ENCODE results near the gene MUC2.

Gene MUC2

DNA sequence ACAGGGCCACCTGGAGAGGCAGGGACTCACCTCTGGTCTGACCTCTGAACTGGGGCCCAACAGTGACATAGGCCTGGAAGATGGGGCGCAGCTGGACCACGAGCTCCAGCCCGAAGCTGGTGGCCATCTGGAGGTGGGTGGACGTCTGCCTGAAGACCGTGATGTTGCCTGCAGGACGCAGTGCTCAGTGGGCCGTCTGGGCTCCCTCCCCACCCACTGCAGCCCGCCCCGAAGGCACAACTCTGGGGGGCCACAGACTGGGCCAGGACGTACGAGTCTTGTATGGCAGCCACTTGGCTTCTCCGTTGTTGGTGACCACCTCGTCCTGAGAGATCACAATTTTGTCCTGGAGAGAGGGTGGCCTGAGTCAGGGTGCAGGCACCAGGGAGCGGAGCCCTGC is 46.1 kb upstream of the MUC2 start:
- DNase-seq (ENCODE audit: low read depth in 2 of 2) = no peak
- no peak for TF ChIP-seq CTCF (IDR thresholded peaks at IDR 0.05; ENCODE audit: low read depth, low read length)
- H3K4me3 ChIP-seq (replicated peaks in 1 of 2; ENCODE audit: low read depth in 2 of 2, low read length in 2 of 2) = no peak overlapping the region

DNA sequence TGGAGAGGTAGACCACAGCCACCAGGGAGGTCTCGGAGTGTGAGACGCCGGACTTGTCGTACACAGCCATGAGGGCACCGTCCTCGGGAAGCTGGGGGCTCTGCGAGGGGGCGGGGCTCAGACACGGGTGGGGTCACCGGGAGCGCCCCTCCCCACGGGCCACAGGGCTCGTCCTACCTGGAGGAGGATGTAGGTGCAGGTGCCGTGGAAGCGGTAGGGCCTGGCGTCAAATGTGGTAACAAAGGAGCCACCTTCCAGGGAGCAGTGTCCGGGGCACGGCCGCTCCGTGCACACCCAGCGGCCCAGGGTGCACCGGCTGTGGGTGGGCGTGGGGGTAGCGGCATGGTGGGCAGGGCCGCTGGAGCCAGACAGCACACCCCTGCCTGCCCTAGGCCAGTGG is 45.6 kb upstream of the MUC2 start:
- H3K4me3 ChIP-seq (replicated peaks in 1 of 2; ENCODE audit: low read depth in 2 of 2, low read length in 2 of 2) = no peak overlapping the region
- no peak for TF ChIP-seq CTCF (IDR thresholded peaks at IDR 0.05; ENCODE audit: low read depth, low read length)
- DNase-seq (ENCODE audit: low read depth in 2 of 2) = no peak

- no peak for DNase-seq (ENCODE audit: low read depth in 2 of 2)
- H3K4me3 ChIP-seq (replicated peaks in 1 of 2; ENCODE audit: low read depth in 2 of 2, low read length in 2 of 2) = no peak overlapping the region
- no peak for TF ChIP-seq CTCF (IDR thresholded peaks at IDR 0.05; ENCODE audit: low read depth, low read length)
Observed at GRCh38 chr11:1029654-1030053, 45.0 kb upstream of the MUC2 start.

DNA sequence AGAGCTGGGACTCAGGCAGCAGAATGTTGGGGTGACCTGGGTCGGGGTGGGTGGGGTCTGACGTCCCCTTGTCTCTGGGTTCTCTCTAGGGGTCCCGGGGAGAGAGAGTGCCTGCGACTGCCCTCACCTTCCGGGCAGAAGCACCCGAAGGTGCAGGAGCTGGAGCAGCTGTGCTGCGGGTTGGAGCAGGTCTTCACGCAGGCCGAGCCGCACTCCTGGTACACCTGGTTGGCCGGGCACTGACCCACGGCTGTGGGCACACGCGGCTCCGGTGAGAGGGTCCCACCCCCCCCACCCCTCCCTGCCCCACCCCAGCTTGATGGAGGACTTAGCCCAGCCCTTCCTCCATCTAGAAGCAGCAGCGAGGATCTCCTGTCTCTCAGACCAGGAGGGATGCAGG is 44.6 kb upstream of the MUC2 start:
- no peak for TF ChIP-seq CTCF (IDR thresholded peaks at IDR 0.05; ENCODE audit: low read depth, low read length)
- DNase-seq (ENCODE audit: low read depth in 2 of 2) = no peak

DNA sequence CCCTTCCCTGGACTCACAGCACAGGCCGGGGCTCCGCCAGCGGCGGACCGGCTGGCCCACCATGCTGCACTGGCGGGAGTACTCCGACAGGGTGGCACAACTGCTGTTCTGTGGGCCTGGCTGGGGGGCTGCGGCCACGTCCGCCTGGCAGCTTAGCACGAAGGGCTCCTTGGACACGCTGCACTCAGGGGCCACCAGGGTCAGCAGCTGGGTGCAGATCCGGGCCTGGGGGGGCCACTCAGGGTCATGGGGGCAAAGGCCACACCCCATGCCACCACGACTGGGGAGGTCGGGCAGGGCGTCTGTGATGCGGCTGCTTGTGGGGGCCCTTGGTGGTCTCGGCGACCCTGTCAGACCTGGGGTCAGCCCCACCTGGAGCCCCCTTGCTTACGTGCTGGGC is 44.1 kb upstream of the MUC2 start:
- no peak for TF ChIP-seq CTCF (IDR thresholded peaks at IDR 0.05; ENCODE audit: low read depth, low read length)
- H3K4me3 ChIP-seq (replicated peaks in 1 of 2; ENCODE audit: low read depth in 2 of 2, low read length in 2 of 2) = no peak overlapping the region
- DNase-seq (ENCODE audit: low read depth in 2 of 2) = no peak

More for the DNA sequence above, 44.6 kb upstream of the MUC2 start:
- no peak overlapping the region for H3K4me3 ChIP-seq (replicated peaks in 1 of 2; ENCODE audit: low read depth in 2 of 2, low read length in 2 of 2)

DNA sequence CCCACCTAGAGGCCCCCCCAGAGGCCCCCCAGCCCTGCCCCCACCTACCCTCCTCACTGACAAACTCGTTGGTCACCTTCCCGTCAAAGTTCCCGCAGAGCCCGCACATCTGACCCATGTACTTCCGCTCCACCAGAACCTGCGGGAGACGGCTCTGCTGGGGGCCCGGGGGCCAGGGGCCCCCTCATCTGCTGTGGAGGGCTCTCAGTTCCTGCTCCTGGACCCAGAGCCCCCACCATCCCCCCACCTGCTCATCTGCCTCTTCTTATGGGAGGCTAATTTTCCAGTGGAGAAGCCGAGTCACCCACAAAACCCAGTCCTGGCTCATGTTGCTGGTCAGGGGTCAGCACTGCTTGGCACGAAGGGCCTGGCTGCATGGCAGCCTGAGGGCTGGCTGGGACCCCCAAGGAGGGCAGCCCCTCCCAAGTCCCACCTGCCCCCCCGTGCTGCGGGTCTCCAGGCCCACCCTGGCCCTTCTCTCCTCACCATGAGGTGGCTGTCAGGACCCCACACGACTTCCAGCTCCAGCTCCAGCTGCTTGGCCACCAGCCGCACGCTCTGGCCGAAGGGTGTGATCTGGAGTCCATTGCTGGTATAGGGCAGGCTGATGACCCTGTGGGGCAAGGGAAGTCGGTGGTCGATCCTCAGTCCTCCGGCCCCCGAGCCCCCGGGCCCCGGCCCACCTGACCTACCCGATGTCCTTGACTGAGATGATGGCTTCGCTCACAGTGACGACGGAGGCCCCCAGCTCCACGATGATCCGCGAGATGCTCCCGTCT is 43.4 kb upstream of the MUC2 start:
- no peak for DNase-seq (ENCODE audit: low read depth in 2 of 2)
- H3K4me3 ChIP-seq (replicated peaks in 1 of 2; ENCODE audit: low read depth in 2 of 2, low read length in 2 of 2) = no peak overlapping the region
- no peak for TF ChIP-seq CTCF (IDR thresholded peaks at IDR 0.05; ENCODE audit: low read depth, low read length)

Measured in cardiac fibroblast (primary cell).